HEK293T (cell line): ENCODE data around the gene LGALSL.

ENCODE experiments used
- FOXK2 ChIP-seq: fragments of 450-650 bp; IDR thresholded peaks from 2 replicates; pipeline ENCODE4 v1.6.1; 2016; ENCODE audit warnings: mild to moderate bottlenecking
- HDGF ChIP-seq: fragments of 450-650 bp; IDR thresholded peaks from 2 replicates; pipeline ENCODE4 v1.6.1; 2017; ENCODE audit warnings: antibody characterized with exemption, borderline replicate concordance

DNA sequence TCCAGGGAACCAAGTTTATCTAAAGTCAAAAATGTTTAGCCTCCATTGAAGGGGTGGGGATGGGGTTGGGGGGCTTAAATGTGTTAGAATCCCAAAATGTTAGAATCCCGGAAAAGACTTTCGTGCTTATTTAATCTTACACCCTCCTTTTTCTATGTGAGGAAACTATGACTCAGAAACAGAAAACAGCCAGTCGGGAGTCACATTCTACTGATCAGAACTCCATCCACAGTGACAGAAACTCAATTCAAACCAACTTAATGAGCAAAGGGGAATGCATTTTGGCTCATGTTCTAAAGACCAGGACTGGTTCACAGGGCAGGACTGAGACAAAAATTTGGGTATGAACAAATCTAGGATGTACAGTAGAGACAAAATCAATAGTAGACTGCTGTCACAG, 38.3 kb downstream of the LGALSL start:
- no peak for TF ChIP-seq FOXK2
- TF ChIP-seq HDGF = no peak
